GM18505 (cell line): ENCODE measurements around the gene ASB6.

Experiments used
- ATAC-seq: cut with Tn5 transposase; IDR thresholded peaks from one replicate; pipeline ENCODE4 v1.9.1; 2021; ENCODE audit not compliant: unreplicated experiment
- POLR2A ChIP-seq: IDR thresholded peaks from 4 replicates; pipeline ENCODE4 v1.6.1; 2011; ENCODE audit warnings: borderline replicate concordance; ENCODE audit not compliant: insufficient read depth, insufficient read length; ENCODE audit errors: extremely low read depth

Gene ASB6

DNA sequence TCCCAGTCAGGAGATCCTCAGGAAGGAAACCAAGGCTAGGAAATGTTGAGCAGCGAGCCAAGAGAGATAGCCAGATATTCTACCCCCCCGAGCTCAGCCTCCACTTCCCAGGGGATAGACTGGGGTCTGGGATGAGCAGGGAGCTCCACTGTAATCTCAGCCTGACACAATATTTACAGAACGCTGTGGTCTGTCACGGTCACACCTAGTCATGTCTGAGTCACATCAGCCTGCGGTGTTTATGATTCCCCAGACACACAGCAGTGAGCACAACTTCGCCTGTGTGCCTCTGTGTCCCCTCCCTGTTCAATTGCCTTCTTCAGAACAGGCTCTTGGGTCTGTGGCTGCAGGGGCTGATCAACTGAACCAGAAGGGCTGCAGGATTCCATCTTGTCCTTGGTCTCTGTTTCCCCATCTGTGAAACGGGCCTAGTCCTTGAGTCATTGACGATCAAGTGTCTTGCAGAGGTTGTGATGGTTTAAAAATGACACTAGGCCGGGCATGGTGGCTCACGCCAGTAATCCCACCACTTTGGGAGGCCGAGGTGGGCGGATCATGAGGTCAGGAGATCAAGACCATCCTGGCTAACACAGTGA lies 14.9 kb upstream of the ASB6 start:
- no peak for ATAC-seq
- no peak for TF ChIP-seq POLR2A

DNA sequence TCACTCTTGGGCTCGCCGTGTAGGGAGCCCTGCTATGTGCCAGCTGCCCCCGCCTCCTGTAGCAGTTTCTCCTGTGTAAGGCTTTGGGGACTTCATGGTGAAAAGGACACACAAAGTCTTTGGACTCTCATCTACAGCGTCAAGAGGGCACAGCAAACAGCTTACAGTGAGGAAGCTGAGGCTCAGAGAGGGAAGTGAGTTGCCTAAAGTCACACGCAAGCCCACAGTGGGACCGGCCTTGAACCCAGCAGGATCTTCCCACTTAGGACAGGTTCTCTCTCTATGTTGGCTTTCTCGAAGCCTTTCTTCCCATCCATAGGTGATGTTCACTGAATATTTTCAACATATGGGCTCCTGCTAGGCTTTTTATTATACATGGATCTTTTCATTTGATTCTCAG lies 13.7 kb upstream of the ASB6 start:
- no peak for ATAC-seq

DNA sequence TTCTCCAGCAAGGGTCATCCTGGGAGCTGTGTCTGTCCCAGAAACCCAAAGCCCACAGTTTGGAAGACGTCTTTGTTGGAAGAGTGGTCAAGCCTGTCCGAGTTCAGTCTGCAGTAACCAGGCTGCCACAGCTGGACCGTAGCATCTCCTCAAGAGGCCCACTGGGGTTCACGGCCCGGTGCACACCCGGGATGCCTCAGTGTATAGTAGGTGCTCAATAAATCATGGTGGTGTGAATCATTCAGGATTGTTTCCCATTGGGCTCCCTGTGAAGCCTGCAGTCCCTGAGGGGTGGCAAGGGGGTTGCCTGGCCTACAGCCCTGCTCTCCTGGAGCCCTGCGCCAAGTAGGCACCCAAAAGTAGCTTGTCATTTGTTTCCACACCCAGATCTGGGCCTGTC lies 13.2 kb upstream of the ASB6 start:
- TF ChIP-seq POLR2A = no peak
- ATAC-seq = no peak

More for the DNA sequence above, 13.7 kb upstream of the ASB6 start:
- no peak for TF ChIP-seq POLR2A

DNA sequence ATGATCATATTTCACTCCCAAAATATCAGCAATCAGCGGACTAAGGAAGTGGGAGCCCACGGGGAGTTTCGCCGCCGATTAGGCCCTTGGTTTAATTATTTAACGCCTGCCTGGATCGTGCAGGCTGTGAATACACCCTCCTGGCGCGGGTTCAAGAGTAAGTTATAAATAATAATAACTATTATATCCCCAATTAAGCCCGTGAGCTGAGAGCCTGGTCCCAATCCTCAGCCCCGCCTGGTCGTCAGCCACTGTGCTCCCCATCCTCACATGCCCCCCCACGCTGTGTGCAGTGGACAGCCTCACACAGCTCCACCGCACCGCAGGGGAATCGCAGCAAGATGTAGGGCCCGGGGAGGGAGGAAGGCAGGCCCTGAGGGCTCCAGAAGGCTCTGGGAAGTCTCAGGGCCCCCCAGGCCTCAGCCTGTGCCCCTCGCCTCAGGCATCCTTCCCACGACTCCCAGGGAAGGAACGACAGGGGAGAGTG lies 12.6 kb upstream of the ASB6 start:
- no peak for TF ChIP-seq POLR2A
- no peak for ATAC-seq

DNA sequence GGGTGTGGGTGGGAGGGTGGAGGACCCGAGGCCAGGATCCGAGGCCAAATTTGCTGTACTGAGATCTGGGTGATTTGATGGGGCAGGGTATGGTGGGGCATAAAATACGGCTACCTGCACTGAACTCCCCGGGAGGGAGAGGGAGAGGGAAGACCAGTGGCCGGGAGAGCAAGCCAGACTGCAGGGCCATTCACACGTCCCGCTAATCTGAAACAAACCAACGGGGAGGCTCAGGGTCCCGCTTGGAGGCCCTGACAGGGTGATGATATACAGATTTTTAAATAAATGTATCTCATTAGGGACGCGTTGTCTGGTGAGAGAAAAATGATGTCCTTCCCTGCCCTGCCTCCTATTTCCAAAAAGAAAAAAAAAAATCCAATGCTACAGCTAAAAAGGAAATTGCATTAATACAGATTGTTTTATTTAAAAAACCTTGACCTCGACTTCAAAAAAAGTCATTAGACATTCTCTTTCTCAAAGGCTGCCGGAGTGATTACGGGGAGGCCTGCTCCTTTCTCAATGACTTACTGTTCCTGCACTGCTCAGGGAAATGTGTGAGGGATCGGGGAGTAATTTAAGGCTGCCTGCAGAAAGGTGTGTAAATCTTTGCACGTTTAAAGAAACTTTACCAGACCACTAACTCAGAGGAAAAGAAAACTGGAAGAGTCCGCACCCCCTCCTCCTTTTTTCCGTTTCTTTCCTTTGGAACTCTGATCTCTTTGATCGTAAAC lies 12.0 kb upstream of the ASB6 start:
- TF ChIP-seq POLR2A = no peak
- no peak for ATAC-seq

DNA sequence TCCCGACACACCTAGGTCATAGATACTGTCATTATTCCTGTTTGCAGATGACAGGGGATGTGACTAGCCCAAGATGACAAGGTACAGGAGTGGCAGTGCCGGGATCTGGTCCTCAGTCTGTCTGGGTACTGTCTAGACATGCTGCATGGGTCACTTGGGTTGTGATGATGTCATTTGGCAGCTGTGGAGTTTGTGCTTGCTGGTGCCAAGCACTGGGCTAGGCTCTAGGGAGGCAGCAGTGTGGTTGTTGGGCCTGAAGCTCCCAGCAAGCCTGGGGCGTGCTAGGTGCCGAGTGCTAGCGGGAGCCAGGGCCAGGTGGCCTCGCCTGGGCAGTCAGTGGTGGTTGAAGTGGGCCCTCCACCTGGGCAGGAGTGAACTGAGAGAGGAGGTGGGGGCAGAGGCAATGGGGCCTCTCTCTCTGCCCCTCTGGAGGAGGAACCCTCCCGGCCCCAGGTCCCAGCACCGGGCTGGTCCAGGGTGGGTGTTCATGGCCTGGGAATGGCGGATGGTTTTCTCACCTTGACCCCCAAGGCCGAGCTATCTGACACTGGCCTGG lies 8.8 kb upstream of the ASB6 start:
- ATAC-seq = no peak
- no peak for TF ChIP-seq POLR2A

DNA sequence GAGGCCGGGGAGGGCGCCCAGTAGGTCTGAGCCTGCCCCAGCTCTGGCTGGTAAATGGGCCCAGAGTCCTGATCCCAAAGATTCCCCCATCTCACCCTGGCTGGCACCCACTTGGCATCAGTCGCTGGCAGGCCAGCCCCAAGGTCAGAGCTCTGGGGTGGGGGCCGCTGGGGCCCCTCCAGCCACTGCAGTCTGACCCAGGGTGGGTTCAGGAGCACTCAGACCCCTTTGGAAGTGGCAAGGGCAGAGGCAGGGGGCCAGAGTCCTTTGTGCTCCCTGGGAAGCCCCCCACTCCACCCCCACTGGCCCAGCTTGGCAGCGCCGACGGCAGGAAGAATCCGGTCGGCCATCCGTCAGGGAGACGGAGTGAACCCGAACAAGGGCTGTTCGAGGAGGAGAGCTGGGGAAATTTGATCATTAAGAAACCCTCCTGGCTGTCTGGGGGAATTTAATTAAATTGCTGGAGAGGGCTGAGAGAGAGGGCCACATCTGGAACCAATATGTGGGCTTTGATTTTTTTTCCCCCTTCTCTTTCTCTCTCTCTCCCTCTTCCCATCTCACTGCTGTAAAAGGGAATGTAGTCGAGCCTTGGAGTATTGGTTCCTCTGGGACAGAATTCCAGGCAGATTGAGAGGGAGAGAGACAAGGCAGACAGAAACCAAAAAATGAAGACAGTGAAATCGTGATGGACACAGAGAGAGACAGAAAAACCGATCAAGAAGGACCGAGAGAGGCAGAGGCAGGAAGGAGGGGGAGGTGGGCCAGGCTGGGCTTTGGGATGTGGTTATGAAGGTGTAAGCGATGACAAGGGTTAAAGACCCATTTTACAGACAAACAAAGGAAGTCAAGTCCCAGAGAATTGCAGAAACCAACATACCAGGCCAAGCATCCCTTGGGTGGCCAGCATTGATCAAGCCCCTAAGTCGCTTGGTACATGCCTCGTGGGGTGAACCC lies 8.1 kb upstream of the ASB6 start:
- no peak for ATAC-seq
- TF ChIP-seq POLR2A = no peak

DNA sequence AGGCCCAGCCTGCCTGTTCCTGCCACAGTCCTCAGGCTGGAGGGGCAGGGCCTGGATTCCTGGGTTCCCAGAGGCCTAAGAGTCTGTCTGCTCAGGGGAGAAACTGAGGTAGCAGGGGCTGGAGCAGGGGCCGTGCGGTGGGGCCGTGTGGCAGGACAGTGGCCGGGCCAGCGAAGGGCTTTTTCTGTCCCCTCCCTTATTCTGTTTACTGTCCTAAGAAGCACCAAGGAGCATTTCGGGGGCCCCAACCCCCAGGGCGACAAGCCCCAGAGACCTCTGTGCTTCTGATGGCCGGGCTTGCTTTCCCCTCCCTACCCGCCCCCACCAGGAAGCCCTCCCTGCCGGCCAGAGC lies 6.8 kb upstream of the ASB6 start:
- TF ChIP-seq POLR2A = no peak

DNA sequence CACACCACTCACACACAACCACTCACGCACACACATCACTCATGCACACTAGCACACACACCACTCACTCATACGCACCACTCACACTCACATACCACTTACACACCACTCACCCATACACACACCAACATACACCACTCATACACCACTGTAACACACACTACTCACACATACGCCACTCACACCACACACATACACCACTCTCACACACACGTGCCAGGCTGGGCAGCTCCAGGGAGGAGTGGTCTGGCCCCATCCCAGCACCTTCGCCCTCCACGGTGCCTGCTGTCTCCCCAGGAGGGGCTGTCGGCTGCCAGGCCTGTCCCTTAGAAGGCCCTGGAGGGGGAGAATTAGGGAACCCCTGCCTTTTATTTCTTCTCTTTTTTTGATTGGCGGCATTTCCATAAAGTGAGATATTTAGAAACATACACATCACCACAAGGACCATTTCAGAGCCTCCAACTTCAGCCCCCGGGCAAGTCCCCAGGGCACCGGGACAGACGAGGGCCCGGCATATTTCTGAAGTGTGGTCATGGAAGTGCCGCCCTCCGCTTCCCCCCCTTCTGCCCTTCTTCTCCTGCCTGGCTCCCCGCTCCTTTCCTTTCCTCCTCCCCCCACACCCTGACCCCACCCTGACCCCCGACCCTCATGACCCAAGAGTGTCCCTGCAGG lies 6.3 kb upstream of the ASB6 start:
- ATAC-seq = no peak
- no peak for TF ChIP-seq POLR2A

More for the DNA sequence above, 6.8 kb upstream of the ASB6 start:
- ATAC-seq = no peak

DNA sequence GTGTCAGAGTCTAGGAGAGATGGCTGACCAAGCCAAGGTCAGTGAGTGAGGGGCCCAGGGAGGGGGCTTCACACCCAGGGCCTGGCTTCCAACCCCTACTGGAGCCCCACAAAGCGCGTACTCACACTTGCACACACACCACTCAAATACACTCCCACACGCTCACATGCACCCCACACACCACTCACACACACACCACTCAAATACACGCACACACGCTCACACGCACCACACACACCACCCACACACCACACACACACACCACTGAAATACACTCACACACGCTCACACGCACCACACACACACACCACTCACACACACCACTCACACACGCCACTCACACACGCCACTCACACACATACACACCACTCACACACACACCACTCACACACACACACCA lies 5.7 kb upstream of the ASB6 start:
- no peak for ATAC-seq
- TF ChIP-seq POLR2A = no peak

DNA sequence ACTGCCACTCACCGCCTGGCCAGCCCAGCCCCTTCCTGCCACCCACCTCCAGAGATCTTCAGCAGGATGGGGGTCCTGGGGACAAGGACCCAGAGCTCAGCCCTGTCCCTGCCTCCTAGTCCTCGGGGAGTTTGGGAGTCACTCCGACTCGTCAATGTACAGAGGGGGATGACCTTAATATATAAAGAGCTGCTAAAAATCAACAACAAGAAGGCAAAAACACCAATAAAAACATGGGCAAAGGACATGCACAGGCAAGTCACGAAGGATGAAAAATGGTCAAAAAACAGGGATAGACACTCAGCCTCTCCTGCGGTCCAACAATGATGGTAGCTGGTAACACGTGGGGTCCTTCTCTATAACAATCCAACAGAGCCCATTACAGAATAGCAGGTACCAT lies 4.7 kb upstream of the ASB6 start:
- ATAC-seq = no peak
- no peak for TF ChIP-seq POLR2A

DNA sequence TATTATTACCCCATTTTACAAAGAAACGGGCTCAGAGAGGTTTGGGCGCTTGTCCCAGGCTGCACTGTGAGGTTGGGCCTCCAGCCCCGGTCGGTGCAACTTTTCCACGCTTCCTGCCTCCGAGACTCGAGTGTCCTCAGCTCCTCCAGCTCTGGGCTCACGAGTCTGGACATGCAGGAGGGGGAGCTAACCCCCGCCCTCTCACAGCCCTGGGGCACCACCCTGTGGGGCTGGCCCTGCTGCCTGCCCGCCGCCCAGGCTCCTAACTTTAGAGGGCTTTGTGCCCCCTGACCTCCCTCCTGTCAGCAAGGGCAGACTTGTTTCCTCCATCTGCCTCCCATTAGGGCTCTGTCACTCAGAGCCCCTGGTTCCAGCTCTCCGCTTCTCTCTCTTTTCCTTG lies 4.3 kb upstream of the ASB6 start:
- TF ChIP-seq POLR2A = no peak
- no peak for ATAC-seq

DNA sequence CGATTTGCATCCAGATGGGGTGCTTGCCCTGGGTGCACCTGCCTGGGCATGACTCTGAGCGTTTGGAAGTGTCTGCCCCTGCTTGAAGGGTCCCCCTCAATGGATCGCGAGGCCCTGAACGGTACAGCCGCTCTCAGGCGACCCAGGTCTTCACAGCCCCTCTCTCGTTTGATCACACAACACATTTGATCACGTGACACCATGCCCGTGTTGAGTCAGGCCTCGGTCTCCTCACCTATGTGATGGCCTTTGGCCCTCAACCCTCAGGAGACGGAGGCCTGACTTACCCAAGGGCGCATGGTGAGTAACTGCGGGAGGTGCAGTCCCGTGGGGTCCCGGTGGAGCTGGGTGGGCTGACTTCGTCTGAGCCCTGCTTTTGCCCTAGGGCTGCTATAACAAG lies 3.0 kb upstream of the ASB6 start:
- ATAC-seq = no peak
- TF ChIP-seq POLR2A = no peak
